HepG2 (cell line): ENCODE measurements around the gene PTGES. TPM values are rescaled to one million over a fixed set of nuclear protein-coding genes. Genes with fewer than 3 reads are reported as not detected.

Source experiments
- DNMT1 ChIP-seq: sonication (generic); formaldehyde crosslinking; IDR thresholded peaks from 2 replicates; pipeline ENCODE4 v1.5.1; 2020; ENCODE audit warnings: mild to moderate bottlenecking, missing genetic modification reagents
- FOXC1 ChIP-seq: sonication (generic); formaldehyde crosslinking; IDR thresholded peaks from 2 replicates; pipeline ENCODE4 v1.8.0; 2022; ENCODE audit warnings: mild to moderate bottlenecking, missing genetic modification reagents, borderline replicate concordance
- GLI4 ChIP-seq: sonication (generic); formaldehyde crosslinking; IDR thresholded peaks from 2 replicates; pipeline ENCODE4 v1.5.1; 2020; ENCODE audit warnings: missing genetic modification reagents, mild to moderate bottlenecking, moderate library complexity, borderline replicate concordance
- GPN1 ChIP-seq: sonication (generic); formaldehyde crosslinking; IDR thresholded peaks from 2 replicates; pipeline ENCODE4 v1.5.1; 2020; ENCODE audit warnings: missing genetic modification reagents, borderline replicate concordance
- HIVEP1 ChIP-seq: sonication (generic); formaldehyde crosslinking; IDR thresholded peaks from 2 replicates; pipeline ENCODE4 v1.4.0; 2020; ENCODE audit warnings: mild to moderate bottlenecking, missing genetic modification reagents
- HMGA1 ChIP-seq: sonication (generic); formaldehyde crosslinking; conservative IDR thresholded peaks from 2 replicates; pipeline ENCODE4 v1.4.0; 2020; ENCODE audit warnings: missing genetic modification reagents
- HNRNPL ChIP-seq: fragments of 200-400 bp; formaldehyde crosslinking; IDR thresholded peaks from 2 replicates; pipeline ENCODE4 v1.6.1; 2017; ENCODE audit warnings: mild to moderate bottlenecking, low read depth, low read length
- HOXA7 ChIP-seq: sonication (generic); formaldehyde crosslinking; IDR thresholded peaks from 2 replicates; pipeline ENCODE4 v1.8.1; 2022; ENCODE audit warnings: mild to moderate bottlenecking, missing genetic modification reagents, moderate library complexity
- KAT2B ChIP-seq: fragments of 150-350 bp; IDR thresholded peaks from 2 replicates; pipeline ENCODE4 v1.6.1; 2014; ENCODE audit warnings: low read depth, low read length, borderline replicate concordance
- RAD21 ChIP-seq: fragments of 450-650 bp; formaldehyde crosslinking; IDR thresholded peaks from 2 replicates; pipeline ENCODE4 v1.5.0; 2020; ENCODE audit warnings: mild to moderate bottlenecking
- TBX2 ChIP-seq: sonication (generic); formaldehyde crosslinking; IDR thresholded peaks from 2 replicates; pipeline ENCODE4 v1.5.0; 2020; ENCODE audit warnings: missing genetic modification reagents, mild to moderate bottlenecking, borderline replicate concordance
- TRIM24 ChIP-seq: sonication (generic); formaldehyde crosslinking; IDR thresholded peaks from 2 replicates; pipeline ENCODE4 v1.8.0; 2022; ENCODE audit warnings: mild to moderate bottlenecking, missing genetic modification reagents
- ZC3H13 ChIP-seq: sonication (generic); formaldehyde crosslinking; IDR thresholded peaks from 2 replicates; pipeline ENCODE4 v1.8.1; 2023; ENCODE audit warnings: mild to moderate bottlenecking, missing genetic modification reagents, moderate library complexity
- ZNF383 ChIP-seq: sonication (generic); formaldehyde crosslinking; IDR thresholded peaks from 2 replicates; pipeline ENCODE4 v1.4.0; 2020; ENCODE audit warnings: missing genetic modification reagents, mild to moderate bottlenecking, borderline replicate concordance
- ZNF839 ChIP-seq: sonication (generic); formaldehyde crosslinking; IDR thresholded peaks from 2 replicates; pipeline ENCODE4 v1.4.0; 2020; ENCODE audit warnings: missing genetic modification reagents, mild to moderate bottlenecking, borderline replicate concordance
- ZSCAN9 ChIP-seq: IDR thresholded peaks from 2 replicates; pipeline ENCODE4 v1.6.1; 2016; ENCODE audit warnings: borderline replicate concordance
- polyA plus RNA-seq, 8 experiments: library from polyadenylated mRNA; depleted of rRNA in 3 of 8; stranded (reverse) in 7 of 8; unstranded in 1 of 8; fragments of >200 nt; fragmentation: Illumina TruSeq in 4 of 8; extraction: Trizol in 4 of 8; gene quantifications; 2 replicates each; pipeline versions ENCODE4 v1.2.1 to v1.2.3, GENCODE V29; 2011 to 2016; ENCODE audit warnings: low read depth in 4 of 8, missing spikeins in 1 of 8, mixed read lengths in 1 of 8; ENCODE audit not compliant: insufficient read depth in 1 of 8
- total RNA-seq, 5 experiments: library from RNA; depleted of rRNA; stranded (reverse); fragments of >200 nt; fragmentation: Illumina TruSeq; extraction: Trizol; gene quantifications; 2 replicates each; pipeline ENCODE4 v1.2.3, GENCODE V29; 2016; ENCODE audit warnings: low read depth in 1 of 5
- TF ChIP-seq, protein P1 (sequence below): sonication (generic); formaldehyde crosslinking; IDR thresholded peaks from 2 replicates; pipeline ENCODE4 v1.5.0; 2020; ENCODE audit warnings: missing genetic modification reagents
- TF ChIP-seq, protein P2 (sequence below): sonication (generic); formaldehyde crosslinking; IDR thresholded peaks from 2 replicates; pipeline ENCODE4 v1.4.0; 2020; ENCODE audit warnings: mild to moderate bottlenecking, missing genetic modification reagents
- TF ChIP-seq, protein P3 (sequence below): sonication (generic); formaldehyde crosslinking; conservative IDR thresholded peaks from 2 replicates; pipeline ENCODE4 v1.8.0; 2022; ENCODE audit warnings: missing genetic modification reagents
- TF ChIP-seq, protein P4 (sequence below): sonication (generic); formaldehyde crosslinking; conservative IDR thresholded peaks from 2 replicates; pipeline ENCODE4 v1.8.1; 2023; ENCODE audit warnings: missing genetic modification reagents
- TF ChIP-seq, protein P5 (sequence below): sonication (generic); formaldehyde crosslinking; IDR thresholded peaks from 2 replicates; pipeline ENCODE4 v1.5.0; 2020; ENCODE audit warnings: mild to moderate bottlenecking, missing genetic modification reagents

The PTGES gene
- total and polyA plus RNA-seq, 2 of the 13 experiments (the other 11 are each of a cell fraction or from before 2014, with no cell fraction given) = 0.07 TPM; not detected in 1

DNA sequence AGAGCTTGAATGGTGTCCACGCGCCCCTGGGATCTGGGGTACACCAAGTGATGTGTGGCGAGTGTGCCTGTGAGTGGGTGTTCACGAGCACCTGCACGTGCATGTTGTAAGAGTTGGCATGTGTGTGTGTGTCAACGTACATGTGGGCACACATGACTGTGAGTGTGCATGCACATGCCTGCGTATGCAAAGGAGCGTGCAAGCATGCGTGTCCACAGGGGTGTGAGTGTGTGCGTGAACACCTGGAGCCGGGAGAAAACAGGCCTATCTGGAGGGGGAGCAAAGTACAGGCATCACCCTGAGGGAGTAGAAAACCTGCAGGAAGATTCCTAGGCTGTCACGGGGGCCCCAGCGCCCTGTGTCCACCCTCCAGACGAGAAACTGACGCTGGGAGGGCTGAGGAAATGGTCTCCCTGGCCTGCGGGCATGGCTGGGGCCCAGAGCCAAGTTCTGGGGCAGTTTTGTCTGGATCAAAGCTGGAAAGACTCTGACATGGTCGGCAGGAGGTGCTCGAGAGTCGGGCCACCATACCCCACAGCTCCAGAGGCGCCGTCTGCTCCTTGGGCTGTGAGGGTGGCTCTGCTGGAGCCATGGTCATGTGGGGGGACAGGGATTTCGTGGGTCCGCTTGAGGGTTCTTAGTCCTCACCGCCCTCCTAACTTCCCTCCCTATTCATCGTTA lies 31.8 kb downstream of the PTGES start (continued):
- TF ChIP-seq TRIM24 (CRISPR knock-in tag) = no peak
- TF ChIP-seq, protein P1, sequence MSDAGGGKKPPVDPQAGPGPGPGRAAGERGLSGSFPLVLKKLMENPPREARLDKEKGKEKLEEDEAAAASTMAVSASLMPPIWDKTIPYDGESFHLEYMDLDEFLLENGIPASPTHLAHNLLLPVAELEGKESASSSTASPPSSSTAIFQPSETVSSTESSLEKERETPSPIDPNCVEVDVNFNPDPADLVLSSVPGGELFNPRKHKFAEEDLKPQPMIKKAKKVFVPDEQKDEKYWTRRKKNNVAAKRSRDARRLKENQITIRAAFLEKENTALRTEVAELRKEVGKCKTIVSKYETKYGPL (CRISPR knock-in tag) = no peak
- TF ChIP-seq, protein P2, sequence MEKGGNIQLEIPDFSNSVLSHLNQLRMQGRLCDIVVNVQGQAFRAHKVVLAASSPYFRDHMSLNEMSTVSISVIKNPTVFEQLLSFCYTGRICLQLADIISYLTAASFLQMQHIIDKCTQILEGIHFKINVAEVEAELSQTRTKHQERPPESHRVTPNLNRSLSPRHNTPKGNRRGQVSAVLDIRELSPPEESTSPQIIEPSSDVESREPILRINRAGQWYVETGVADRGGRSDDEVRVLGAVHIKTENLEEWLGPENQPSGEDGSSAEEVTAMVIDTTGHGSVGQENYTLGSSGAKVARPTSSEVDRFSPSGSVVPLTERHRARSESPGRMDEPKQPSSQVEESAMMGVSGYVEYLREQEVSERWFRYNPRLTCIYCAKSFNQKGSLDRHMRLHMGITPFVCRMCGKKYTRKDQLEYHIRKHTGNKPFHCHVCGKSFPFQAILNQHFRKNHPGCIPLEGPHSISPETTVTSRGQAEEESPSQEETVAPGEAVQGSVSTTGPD (CRISPR knock-in tag) = no peak
- TF ChIP-seq ZNF839 (CRISPR knock-in tag) = peak; percentile 7; the same call in 1 of the 2 replicates
- TF ChIP-seq DNMT1 = no peak
- no peak for TF ChIP-seq GLI4 (CRISPR knock-in tag)
- TF ChIP-seq RAD21 (CRISPR knock-in tag) = 0 out of 2 replicates have a peak, but pooled peaks have one; percentile 15
- no peak for TF ChIP-seq HMGA1 (CRISPR knock-in tag)
- no peak for TF ChIP-seq ZNF383 (CRISPR knock-in tag)
- TF ChIP-seq, protein P3, sequence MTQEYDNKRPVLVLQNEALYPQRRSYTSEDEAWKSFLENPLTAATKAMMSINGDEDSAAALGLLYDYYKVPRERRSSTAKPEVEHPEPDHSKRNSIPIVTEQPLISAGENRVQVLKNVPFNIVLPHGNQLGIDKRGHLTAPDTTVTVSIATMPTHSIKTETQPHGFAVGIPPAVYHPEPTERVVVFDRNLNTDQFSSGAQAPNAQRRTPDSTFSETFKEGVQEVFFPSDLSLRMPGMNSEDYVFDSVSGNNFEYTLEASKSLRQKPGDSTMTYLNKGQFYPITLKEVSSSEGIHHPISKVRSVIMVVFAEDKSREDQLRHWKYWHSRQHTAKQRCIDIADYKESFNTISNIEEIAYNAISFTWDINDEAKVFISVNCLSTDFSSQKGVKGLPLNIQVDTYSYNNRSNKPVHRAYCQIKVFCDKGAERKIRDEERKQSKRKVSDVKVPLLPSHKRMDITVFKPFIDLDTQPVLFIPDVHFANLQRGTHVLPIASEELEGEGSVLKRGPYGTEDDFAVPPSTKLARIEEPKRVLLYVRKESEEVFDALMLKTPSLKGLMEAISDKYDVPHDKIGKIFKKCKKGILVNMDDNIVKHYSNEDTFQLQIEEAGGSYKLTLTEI (CRISPR knock-in tag) = no peak
- TF ChIP-seq, protein P4, sequence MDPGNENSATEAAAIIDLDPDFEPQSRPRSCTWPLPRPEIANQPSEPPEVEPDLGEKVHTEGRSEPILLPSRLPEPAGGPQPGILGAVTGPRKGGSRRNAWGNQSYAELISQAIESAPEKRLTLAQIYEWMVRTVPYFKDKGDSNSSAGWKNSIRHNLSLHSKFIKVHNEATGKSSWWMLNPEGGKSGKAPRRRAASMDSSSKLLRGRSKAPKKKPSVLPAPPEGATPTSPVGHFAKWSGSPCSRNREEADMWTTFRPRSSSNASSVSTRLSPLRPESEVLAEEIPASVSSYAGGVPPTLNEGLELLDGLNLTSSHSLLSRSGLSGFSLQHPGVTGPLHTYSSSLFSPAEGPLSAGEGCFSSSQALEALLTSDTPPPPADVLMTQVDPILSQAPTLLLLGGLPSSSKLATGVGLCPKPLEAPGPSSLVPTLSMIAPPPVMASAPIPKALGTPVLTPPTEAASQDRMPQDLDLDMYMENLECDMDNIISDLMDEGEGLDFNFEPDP (CRISPR knock-in tag) = 0 out of 2 replicates have a peak, but pooled peaks have one; percentile 49
- TF ChIP-seq FOXC1 (CRISPR knock-in tag) = 0 out of 2 replicates have a peak, but pooled peaks have one; percentile 35
- TF ChIP-seq, protein P5, sequence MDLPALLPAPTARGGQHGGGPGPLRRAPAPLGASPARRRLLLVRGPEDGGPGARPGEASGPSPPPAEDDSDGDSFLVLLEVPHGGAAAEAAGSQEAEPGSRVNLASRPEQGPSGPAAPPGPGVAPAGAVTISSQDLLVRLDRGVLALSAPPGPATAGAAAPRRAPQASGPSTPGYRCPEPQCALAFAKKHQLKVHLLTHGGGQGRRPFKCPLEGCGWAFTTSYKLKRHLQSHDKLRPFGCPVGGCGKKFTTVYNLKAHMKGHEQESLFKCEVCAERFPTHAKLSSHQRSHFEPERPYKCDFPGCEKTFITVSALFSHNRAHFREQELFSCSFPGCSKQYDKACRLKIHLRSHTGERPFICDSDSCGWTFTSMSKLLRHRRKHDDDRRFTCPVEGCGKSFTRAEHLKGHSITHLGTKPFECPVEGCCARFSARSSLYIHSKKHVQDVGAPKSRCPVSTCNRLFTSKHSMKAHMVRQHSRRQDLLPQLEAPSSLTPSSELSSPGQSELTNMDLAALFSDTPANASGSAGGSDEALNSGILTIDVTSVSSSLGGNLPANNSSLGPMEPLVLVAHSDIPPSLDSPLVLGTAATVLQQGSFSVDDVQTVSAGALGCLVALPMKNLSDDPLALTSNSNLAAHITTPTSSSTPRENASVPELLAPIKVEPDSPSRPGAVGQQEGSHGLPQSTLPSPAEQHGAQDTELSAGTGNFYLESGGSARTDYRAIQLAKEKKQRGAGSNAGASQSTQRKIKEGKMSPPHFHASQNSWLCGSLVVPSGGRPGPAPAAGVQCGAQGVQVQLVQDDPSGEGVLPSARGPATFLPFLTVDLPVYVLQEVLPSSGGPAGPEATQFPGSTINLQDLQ (CRISPR knock-in tag) = no peak
- TF ChIP-seq ZC3H13 (CRISPR knock-in tag) = no peak
- TF ChIP-seq TBX2 = no peak
- TF ChIP-seq ZSCAN9 = no peak
- TF ChIP-seq HNRNPL = no peak
- 0 out of 2 replicates have a peak, but pooled peaks have one; percentile 6 for TF ChIP-seq HIVEP1 (CRISPR knock-in tag)
- TF ChIP-seq KAT2B = no peak
- no peak for TF ChIP-seq HOXA7 (CRISPR knock-in tag)
- no peak for TF ChIP-seq GPN1 (CRISPR knock-in tag)
